Large intestine (tissue), 3 donors: ENCODE results near the gene ATP8A1. TPM values are rescaled to one million over a fixed set of nuclear protein-coding genes. Genes with fewer than 3 reads are reported as not detected.

ENCODE experiments used
- DNase-seq, 2 donors: peaks; one replicate each; pipeline versions ENCODE4 v3.0.0 to v3.0.0-alpha.2; 2013
- H3K27ac ChIP-seq: one replicate; pipeline ENCODE4 v1.5.1; 2013; ENCODE audit warnings: low read length
- H3K27me3 ChIP-seq: 2 replicates; pipeline ENCODE4 v1.6.1; 2013; ENCODE audit warnings: low read length; ENCODE audit not compliant: control insufficient read depth, insufficient read depth
- H3K36me3 ChIP-seq: 2 replicates; pipeline ENCODE4 v1.6.1; 2013; ENCODE audit warnings: low read length; ENCODE audit not compliant: control insufficient read depth, insufficient read depth
- H3K4me1 ChIP-seq: one replicate; pipeline ENCODE4 v1.6.1; 2013; ENCODE audit warnings: low read length; ENCODE audit not compliant: control insufficient read depth, insufficient read depth
- H3K4me3 ChIP-seq: one replicate; pipeline ENCODE4 v1.5.1; 2013; ENCODE audit warnings: low read length
- H3K9me3 ChIP-seq: one replicate; pipeline ENCODE4 v1.6.1; 2013; ENCODE audit warnings: mild to moderate bottlenecking, low read depth, low read length, moderate library complexity; ENCODE audit not compliant: control insufficient read depth
- WGBS: methylation state at CpG from one replicate; pipeline ENCODE4 v1.1.5; 2013; ENCODE audit warnings: low lambda C conversion rate; ENCODE audit not compliant: insufficient coverage; 5-methylcytosine and 5-hydroxymethylcytosine counted together
- polyA plus RNA-seq: library from polyadenylated mRNA; unstranded; fragments of 120-200 nt; gene quantifications from one replicate; pipeline ENCODE4 v1.2.1, GENCODE V29; 2013

ATP8A1 gene
- polyA plus RNA-seq, 1 donor = 58.8 TPM

- Histone ChIP-seq H3K9me3 (no peaks in the 10 kb centered on the region), H3K4me1 (no peaks in the 10 kb centered on the region), H3K36me3 (peaks cover 27% of the 10 kb centered on the region), H3K4me3 (no peak overlapping the region), H3K27ac (no peak overlapping the region), H3K27me3 (no peaks in the 10 kb centered on the region)
- WGBS = 100% methylated on average over 1 of the region's 4 CpGs
- no peak for DNase-seq
Observed at GRCh38 chr4:42609051-42609450, 47.9 kb downstream of the ATP8A1 start.

GRCh38 chr4:42608551-42608950, 48.4 kb downstream of the ATP8A1 start:
- DNase-seq = no peak
- no CpG with 5 or more reads among the region's 3 CpGs for WGBS
- peaks cover 26% of the 10 kb centered on the region for H3K36me3 ChIP-seq
- H3K4me1 ChIP-seq = no peaks in the 10 kb centered on the region
- H3K4me3 ChIP-seq = no peak overlapping the region
- H3K27me3 ChIP-seq = no peaks in the 10 kb centered on the region
- no peak overlapping the region for H3K27ac ChIP-seq
- no peaks in the 10 kb centered on the region for H3K9me3 ChIP-seq

- no peak overlapping the region for H3K4me3 ChIP-seq
- no peaks in the 10 kb centered on the region for H3K4me1 ChIP-seq
- no peaks in the 10 kb centered on the region for H3K27me3 ChIP-seq
- H3K27ac ChIP-seq = no peak overlapping the region
- 70% methylated on average over 2 of the region's 3 CpGs for WGBS
- H3K36me3 ChIP-seq = peaks cover 23% of the 10 kb centered on the region
- no peak for DNase-seq
- H3K9me3 ChIP-seq = no peaks in the 10 kb centered on the region
Observed at GRCh38 chr4:42607011-42607726, 49.7 kb downstream of the ATP8A1 start.

GRCh38 chr4:42605264-42605663, 51.6 kb downstream of the ATP8A1 start:
- Histone ChIP-seq H3K27me3 (no peaks in the 10 kb centered on the region), H3K36me3 (peaks cover 10% of the 10 kb centered on the region), H3K4me1 (no peaks in the 10 kb centered on the region), H3K4me3 (no peak overlapping the region), H3K27ac (no peak overlapping the region), H3K9me3 (no peaks in the 10 kb centered on the region)
- no peak for DNase-seq
- WGBS = 90% methylated on average over 2 of the region's 5 CpGs

GRCh38 chr4:42603862-42604261, 53.0 kb downstream of the ATP8A1 start:
- H3K4me3 ChIP-seq = no peak overlapping the region
- no peaks in the 10 kb centered on the region for H3K27me3 ChIP-seq
- H3K36me3 ChIP-seq = peaks cover 6% of the 10 kb centered on the region
- H3K4me1 ChIP-seq = no peaks in the 10 kb centered on the region
- WGBS = no CpG with 5 or more reads among the region's 2 CpGs
- no peak overlapping the region for H3K27ac ChIP-seq
- no peaks in the 10 kb centered on the region for H3K9me3 ChIP-seq
- no peak for DNase-seq

GRCh38 chr4:42600578-42600977, 56.3 kb downstream of the ATP8A1 start:
- Histone ChIP-seq H3K27me3 (no peaks in the 10 kb centered on the region), H3K36me3 (peaks cover 6% of the 10 kb centered on the region), H3K27ac (no peak overlapping the region), H3K4me3 (no peak overlapping the region), H3K4me1 (no peaks in the 10 kb centered on the region), H3K9me3 (no peaks in the 10 kb centered on the region)
- no peak for DNase-seq
- WGBS = 100% methylated on average over 1 of the region's 2 CpGs

- peak overlapping the region; percentile 9 for H3K27ac ChIP-seq
- H3K4me3 ChIP-seq = no peak overlapping the region
- no peaks in the 10 kb centered on the region for H3K4me1 ChIP-seq
- H3K36me3 ChIP-seq = peaks cover 2% of the 10 kb centered on the region
- H3K9me3 ChIP-seq = no peaks in the 10 kb centered on the region
- no CpG with 5 or more reads among the region's 2 CpGs for WGBS
- DNase-seq = peak; percentile 9 to 44
- H3K27me3 ChIP-seq = no peaks in the 10 kb centered on the region
Observed at GRCh38 chr4:42596918-42597317, 60.0 kb downstream of the ATP8A1 start.

- no peak overlapping the region for H3K4me3 ChIP-seq
- no peaks in the 10 kb centered on the region for H3K9me3 ChIP-seq
- no CpG with 5 or more reads among the region's 1 CpG for WGBS
- no peaks in the 10 kb centered on the region for H3K27me3 ChIP-seq
- H3K27ac ChIP-seq = no peak overlapping the region
- DNase-seq = no peak
- H3K4me1 ChIP-seq = no peaks in the 10 kb centered on the region
- H3K36me3 ChIP-seq = peaks cover 2% of the 10 kb centered on the region
Observed at GRCh38 chr4:42594888-42595287, 62.0 kb downstream of the ATP8A1 start.

- no peak for DNase-seq
- H3K27ac ChIP-seq = no peak overlapping the region
- H3K4me1 ChIP-seq = no peaks in the 10 kb centered on the region
- H3K4me3 ChIP-seq = no peak overlapping the region
- no peaks in the 10 kb centered on the region for H3K9me3 ChIP-seq
- peaks cover 15% of the 10 kb centered on the region for H3K36me3 ChIP-seq
- H3K27me3 ChIP-seq = no peaks in the 10 kb centered on the region
- WGBS = no CpG with 5 or more reads among the region's 2 CpGs
Observed at GRCh38 chr4:42588909-42589308, 68.0 kb downstream of the ATP8A1 start.

GRCh38 chr4:42586775-42587174, 70.1 kb downstream of the ATP8A1 start:
- Histone ChIP-seq H3K36me3 (peaks cover 24% of the 10 kb centered on the region), H3K4me3 (no peak overlapping the region), H3K27me3 (no peaks in the 10 kb centered on the region), H3K4me1 (no peaks in the 10 kb centered on the region), H3K9me3 (no peaks in the 10 kb centered on the region), H3K27ac (no peak overlapping the region)
- no peak for DNase-seq
- WGBS = 50% methylated on average over 1 of the region's 1 CpG

- Histone ChIP-seq H3K27ac (no peak overlapping the region), H3K4me1 (no peaks in the 10 kb centered on the region)
- 90% methylated on average over 2 of the region's 3 CpGs for WGBS
Observed at GRCh38 chr4:42579903-42580302, 77.0 kb downstream of the ATP8A1 start.

More at GRCh38 chr4:42579903-42580302, 77.0 kb downstream of the ATP8A1 start:
- no peak for DNase-seq
- Histone ChIP-seq H3K36me3 (peaks cover 16% of the 10 kb centered on the region), H3K27me3 (no peaks in the 10 kb centered on the region), H3K9me3 (no peaks in the 10 kb centered on the region), H3K4me3 (no peak overlapping the region)
